ENCODE results near the gene IKZF4.
A peak's percentile ranks its signal among the peaks of the same experiment; 100 is the strongest.
"Not testable (repeated sequence)": the region's sequence is repeated elsewhere in the genome, so short reads cannot be mapped to it uniquely, and the experiment has no call there.

The IKZF4 gene

DNA sequence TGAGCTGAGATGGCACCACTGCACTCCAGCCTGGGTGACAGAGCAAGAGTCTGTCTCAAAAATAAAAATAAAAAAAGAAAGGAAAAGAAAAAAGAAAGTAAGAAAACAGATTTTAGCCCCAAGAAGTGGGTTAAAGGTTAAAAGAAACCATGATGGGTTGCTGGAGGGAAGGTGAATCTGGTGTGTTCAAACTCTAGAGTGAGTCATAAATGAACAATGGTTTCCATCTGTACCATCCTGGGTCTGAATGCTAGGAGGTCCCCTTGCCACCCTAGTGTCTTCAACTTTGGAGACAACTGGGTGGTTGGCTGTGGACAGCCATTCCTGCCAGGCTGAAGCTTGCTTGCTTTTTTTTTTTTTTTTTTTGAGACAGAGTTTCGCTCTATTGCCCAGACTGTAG is 19.3 kb downstream of the IKZF4 start:
- no peak for DNase-seq (ENCODE audit: low read depth)

DNA sequence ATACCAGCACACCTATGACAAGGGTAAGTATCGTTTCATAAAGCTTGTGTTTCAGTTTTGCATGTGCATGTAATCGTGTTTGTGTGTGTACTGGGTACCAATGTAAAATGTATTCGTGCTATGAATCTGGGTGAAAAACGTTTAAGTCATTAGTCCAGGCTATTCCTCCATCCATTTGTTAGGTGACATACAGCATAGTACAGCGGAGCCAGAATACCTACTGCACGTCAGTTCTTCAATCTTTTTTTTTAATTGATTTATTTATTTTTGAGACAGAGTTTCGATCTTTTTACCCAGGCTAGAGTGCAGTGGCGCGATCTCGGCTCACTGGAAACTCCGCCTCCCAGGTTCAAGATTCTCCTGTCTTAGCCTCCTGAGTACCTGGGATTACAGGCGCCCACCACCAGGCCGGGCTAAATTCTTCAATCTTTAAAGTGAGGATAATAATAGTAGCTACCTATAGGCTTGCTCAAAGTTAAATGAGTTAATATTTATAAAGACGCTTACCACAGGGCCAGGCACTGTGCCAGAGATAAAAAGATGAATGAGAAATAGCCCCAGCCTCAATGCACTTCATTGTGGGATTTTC is 20.2 kb downstream of the IKZF4 start:
- DNase-seq (ENCODE audit: low read depth) = no peak

DNA sequence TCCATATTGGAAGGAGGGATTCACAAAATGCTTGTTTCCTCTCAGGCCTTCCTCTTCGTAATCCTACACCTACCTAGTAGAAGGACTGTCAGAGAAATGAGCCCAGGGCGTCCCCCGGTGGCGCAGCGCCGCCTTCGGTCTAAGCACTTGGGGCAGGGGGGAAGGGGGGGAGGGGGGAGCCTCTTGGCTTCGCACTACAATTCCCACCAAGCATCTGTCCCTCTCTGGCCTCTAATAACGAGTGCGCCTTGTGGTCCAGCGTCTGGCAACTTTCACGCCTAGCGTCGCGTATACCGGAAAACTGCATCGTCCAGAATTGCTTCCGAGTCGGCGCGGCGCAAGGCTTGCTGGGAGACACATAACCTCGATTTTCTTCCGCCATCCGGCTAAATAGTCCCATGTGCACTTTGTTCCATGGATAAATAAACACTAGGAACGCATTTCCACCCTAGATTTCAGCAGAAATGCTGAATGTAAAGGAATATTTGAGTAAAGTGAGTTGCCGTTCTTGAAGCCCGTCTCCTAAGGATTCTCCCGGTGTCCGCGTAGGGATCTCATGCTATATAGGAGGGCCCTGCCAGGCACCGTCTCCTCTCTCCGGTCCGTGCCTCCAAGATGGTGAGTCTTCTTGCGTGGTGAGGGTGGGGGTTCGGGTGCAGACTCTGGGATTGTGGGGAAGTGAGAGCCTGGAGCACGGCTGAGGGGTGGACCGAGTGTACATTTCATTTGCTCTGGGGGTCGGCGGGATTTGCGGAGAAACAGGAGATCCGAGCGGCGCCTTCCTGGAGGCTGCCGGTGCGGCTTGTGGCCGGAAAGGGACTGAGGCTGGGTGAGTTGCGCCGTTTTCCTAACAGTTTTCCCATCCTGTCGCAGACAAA is 20.9 kb downstream of the IKZF4 start, which contains the start of gene RPS26:
TSS of gene RPS26 (plus strand) at position 367 of the 878 bp plus-strand sequence. CDS start at position 616, 249 bp downstream.
- peak; percentile 87 for DNase-seq (ENCODE audit: low read depth)

DNA sequence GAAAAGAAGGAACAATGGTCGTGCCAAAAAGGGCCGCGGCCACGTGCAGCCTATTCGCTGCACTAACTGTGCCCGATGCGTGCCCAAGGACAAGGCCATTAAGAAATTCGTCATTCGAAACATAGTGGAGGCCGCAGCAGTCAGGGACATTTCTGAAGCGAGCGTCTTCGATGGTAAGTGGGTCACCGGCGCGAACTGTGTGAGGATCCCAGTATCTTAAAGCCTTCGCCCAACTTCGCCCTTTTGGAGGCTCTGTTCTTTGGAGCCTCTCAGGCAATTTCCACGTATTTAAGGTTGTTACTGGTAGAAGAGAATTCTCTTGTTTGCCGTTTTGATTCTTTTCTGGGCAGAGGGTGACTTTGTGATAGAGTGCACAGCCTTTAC is 21.6 kb downstream of the IKZF4 start:
- not testable (repeated sequence) for DNase-seq (ENCODE audit: low read depth)

DNA sequence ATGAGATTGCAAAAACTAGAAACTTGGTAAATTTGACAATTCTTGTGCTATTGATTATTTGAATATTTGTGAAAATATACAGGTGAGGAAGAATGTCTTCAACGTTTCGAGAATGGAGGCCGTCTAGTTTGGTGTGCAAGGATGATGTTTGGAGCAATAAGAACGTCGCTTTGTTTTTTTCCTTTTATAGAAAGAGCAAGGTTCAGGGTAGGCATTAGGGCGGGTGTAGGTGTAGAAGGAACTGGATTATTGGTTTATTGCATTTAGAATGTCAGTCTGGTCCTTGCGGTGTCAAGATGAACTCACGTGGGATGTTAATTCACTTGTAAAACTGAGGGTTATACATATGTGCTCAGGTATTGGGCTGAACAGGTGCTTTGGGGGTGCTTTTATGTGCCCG is 22.0 kb downstream of the IKZF4 start:
- no peak for DNase-seq (ENCODE audit: low read depth)

DNA sequence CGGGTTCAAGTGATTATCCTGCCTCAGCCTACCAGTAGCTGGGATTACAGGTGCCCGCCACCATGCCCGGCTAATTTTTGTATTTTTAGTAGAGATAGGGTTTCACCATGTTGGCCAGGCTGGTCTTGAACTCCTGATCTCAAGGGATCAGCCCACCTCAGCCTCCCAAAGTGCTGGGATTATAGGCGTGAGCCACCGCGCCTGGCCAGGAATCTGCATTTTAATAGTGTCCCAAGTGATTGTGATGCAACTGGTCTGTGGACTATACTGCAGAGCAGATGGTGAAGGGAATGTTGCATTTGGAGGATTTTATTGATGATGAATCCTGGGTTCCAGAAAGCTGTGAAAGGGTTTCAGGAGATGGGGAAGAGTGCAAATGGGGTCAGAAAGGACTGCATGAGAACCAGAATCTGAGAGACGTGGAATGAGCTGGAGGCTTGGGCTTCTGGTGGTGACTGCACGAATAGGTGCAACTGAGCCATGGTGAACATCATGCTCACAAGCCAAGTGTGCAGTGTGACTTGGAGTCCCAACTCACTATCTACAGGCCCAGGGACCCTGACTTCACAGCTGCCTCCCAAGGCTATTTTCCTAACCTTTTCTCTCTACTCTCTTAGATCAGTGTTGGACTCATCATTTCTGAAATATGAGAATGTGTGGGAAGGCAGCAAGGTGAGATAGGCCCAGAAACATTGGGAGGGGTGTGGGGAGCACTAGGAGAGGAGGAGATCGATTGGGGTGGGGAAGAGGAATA is 25.4 kb downstream of the IKZF4 start:
- no peak for DNase-seq (ENCODE audit: low read depth)

DNA sequence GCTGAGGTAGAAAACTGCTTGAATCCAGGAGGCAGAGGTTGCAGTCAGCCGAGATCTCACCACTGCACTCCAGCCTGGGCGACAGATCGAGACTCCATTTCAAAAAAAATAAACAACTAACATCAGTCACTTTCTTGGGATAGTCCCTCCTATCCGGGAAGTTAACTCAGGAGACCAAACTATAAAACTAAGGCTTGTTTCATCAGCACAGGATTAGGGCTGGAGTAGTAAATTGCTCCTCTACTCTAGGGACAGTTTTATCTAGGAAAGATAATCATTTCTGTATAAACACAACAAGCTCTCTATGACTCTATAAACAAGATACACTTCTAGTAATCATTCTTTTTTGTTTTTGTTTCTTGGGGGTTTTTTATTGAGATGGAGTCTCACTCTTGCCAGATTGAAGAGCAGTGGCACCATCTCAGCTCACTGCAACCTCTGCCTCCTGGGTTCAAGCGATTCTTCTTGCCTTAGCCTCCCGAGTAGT is 32.6 kb downstream of the IKZF4 start:
- DNase-seq (ENCODE audit: low read depth) = no peak

DNA sequence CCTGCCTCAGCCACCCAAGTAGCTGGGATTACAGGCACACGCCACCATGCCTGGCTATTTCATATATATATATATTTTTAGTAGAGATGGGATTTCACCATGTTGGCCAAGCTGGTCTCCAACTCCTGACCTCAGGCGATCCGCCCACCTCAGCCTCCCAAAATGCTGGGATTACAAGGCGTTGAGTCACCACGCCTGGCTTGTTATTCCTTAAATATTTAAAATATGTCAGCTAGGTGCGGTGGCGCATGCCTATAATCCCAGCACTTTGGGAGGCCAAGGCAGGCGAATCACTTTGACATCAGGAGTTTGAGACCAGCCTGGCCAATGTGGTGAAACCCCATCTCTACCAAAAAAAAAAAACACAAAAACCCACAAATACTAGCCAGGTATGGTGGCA is 39.1 kb downstream of the IKZF4 start:
- not testable (repeated sequence) for DNase-seq (ENCODE audit: low read depth)

DNA sequence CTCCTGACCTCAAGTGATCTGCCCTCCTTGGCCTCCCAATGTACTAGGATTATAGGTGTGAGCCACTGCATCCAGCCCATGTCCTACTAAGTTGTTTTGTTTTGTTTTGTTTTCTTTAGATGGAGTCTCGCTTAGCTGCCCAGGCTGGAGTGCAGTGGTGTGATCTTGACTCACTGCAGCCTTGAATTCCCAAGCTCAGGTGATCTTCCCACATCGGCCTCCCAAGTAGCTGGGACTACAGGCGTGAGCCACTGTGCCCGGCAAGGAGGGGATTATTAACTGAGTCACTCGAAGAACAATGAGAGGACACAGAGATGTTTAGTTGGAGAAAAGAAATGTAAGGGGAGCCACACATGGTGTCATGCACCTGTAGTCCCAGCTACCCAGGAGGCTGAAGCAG is 41.1 kb downstream of the IKZF4 start:
- no peak for DNase-seq (ENCODE audit: low read depth)

DNA sequence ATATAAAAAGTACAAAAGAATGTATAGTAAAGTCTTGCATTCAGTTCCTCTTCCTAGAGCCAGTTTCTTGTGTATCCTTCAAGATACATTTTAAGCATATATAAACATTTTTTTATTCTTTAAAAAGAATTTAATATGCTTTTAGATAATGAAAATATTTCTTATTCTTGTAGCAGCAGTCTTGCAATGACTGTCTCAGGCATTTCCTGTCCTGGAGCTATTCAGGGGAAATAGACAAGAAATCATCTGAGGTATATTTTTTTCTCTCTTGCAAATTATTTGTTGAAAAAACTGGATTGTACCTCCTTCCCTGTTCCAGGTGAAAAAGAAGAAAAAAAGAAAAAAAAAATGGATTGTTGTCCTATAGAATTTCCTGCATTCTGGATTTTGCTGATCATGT is 42.2 kb downstream of the IKZF4 start:
- no peak for DNase-seq (ENCODE audit: low read depth)

DNA sequence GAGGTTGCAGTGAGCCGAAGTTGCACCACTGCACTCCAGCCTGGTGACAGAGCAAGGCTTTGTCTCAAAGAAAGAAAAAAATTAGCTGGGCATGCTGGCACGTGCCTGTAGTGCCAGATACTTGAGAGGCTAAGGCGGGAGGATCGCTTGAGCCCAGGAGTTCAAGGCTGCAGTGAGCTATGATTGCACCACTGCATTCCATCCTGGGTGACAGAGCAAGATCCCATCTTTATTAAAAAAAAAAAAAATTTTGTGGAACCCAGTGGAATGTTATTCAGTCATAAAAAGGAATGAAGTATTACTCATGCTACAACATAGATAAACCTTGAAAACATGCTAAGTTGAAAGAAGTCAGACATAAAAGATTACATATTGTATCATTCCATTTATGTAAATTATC is 50.8 kb downstream of the IKZF4 start:
- no peak for DNase-seq (ENCODE audit: low read depth)

DNA sequence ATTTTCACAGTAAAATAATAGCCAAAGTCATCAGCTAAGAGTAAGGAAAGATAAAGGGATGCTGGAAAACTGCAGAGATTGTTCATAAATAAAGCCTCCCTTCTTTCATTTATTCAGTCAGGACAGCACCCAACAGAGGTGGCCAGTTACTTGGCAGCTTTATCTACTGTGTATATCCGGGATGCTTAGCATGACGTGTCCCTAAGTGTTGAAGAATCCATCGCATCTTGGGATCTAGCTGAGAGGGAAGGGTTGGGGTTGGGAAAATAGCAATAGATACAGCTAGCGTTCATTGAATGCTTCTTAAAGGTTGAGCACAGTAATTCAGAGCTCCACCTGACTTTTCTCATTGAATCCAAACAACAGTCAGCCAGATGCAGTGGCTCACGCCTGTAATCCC is 53.6 kb downstream of the IKZF4 start:
- no peak for DNase-seq (ENCODE audit: low read depth)

DNA sequence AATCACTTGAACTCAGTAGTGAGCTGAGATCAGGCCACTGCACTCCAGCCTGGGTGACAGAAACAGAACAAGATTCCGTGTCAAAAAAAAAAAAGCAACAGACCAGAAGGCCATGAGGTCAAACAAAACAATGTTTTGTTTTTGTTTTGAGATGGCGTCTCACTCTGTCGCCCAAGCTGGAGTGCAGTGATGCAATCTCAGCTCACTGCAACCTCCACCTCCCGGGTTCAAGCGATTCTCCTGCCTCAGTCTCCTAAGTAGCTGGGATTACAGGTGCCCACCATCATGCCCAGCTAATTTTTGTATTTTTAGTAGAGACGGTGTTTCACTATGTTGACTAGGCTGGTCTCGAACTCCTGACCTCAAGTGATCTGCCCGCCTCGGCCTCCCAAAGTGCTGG is 57.1 kb downstream of the IKZF4 start:
- DNase-seq (ENCODE audit: low read depth) = not testable (repeated sequence)

DNA sequence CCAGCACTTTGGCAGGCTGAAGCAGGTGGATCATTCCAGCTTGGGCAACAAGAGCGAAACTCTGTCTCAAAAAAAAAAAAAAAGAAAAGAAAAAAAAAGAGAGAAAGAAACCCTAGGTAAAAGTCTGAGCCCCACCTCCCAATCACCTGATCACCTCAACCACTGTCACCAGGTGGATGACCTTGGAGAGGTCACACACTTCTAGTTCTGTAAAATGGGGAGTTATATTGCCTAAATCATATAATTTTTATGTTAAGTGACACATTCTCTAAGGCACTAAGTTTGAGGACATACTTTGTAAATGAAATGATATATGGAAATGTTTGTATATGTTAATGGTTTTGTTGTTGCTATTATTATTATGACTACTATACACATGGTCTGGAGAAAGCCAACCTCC is 57.6 kb downstream of the IKZF4 start:
- no peak for DNase-seq (ENCODE audit: low read depth)

DNA sequence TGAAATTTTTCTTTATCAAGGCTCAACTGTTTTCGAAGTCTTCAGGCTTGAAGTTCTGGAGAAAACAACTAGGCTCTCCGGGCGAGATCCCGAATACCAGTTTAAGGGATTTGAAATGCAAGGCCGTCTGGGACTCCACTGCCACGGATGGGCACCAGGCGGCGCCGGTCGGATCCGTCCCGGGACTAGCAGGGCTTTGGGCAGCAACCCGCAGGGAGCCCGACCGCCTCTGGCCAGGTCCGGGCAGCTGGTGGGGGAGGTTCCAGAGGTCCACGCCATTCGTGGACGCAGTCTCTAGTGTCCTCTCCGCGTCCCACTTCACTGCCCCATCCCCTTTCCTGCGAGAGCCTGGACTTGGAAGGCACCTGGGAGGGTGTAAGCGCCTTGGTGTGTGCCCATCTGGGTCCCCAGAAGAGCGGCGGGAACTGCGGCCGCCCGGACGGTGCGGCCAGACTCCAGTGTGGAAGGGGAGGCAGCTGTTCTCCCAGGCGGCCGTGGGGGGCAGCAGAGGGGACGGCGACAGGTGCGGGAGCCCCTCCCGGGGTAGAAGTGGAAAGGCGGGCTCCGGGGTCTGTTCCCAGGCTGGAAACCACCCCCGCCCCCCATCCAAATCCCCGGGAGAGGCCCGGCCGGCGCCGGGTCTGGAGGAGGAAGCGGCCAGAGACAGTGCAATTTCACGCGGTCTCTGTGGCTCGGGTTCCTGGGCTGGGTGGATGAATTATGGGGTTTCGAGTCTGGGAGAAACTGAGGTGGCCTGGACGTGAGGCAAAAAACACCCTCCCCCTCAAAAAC is 58.3 kb downstream of the IKZF4 start:
- DNase-seq (ENCODE audit: low read depth) = peak; percentile 31

DNA sequence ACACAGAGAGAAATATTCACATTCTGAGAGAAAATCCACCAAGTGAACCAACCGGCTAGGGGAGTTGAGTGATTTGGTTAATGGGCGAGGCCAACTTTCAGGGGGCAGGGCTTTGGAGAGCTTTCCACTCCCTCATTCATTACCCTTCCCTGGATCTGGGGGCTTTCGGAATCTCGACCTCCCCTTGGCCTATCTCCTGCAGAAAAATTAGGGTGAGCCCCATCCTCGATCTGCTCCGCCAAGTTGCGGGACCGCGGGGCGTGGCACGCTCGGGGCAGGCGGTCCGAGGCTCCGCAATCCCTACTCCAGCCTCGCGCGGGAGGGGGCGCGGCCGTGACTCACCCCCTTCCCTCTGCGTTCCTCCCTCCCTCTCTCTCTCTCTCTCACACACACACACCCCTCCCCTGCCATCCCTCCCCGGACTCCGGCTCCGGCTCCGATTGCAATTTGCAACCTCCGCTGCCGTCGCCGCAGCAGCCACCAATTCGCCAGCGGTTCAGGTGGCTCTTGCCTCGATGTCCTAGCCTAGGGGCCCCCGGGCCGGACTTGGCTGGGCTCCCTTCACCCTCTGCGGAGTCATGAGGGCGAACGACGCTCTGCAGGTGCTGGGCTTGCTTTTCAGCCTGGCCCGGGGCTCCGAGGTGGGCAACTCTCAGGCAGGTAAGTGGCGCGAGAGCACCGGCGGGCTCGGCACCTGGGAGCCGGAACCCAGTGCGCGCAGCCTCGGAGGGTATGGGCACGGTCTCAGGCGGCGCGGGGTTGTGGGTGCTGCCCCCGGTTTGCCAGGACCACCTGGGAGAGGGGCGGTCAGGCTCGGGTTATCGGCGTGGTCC is 59.1 kb downstream of the IKZF4 start, which contains the start of gene ERBB3:
TSS of gene ERBB3 (plus strand) at position 443 of the 833 bp plus-strand sequence. CDS start at position 579, 136 bp downstream.
- peak; percentile 59 for DNase-seq (ENCODE audit: low read depth)

DNA sequence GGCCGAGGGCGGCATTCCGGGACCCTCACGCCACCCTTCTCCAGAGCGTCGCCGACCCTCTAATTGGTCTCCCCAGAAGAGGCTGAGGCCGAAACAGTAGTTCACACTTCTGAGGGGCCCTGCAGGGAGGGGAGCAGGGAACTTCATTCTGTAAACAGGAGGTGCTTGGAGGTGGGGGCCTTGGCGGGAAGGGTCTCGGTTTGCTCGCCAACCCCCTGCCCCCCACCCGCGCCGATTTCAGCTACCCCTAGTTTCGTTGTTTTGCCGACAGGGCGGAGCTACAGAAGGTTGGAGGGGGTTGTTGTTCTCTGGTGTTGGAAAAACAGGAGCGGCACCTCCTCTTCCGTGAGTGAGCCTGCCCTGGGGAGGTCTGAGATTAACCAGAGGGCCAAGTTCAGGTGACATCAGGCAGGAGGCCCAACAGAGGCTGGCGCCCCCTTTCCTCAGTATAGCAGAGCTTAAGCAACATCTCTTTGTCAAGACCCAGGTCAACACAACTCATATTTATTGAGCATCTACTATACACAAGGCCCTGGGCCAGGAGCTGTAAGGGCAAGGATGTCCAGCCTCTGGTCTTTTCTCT is 59.8 kb downstream of the IKZF4 start:
- no peak for DNase-seq (ENCODE audit: low read depth)

DNA sequence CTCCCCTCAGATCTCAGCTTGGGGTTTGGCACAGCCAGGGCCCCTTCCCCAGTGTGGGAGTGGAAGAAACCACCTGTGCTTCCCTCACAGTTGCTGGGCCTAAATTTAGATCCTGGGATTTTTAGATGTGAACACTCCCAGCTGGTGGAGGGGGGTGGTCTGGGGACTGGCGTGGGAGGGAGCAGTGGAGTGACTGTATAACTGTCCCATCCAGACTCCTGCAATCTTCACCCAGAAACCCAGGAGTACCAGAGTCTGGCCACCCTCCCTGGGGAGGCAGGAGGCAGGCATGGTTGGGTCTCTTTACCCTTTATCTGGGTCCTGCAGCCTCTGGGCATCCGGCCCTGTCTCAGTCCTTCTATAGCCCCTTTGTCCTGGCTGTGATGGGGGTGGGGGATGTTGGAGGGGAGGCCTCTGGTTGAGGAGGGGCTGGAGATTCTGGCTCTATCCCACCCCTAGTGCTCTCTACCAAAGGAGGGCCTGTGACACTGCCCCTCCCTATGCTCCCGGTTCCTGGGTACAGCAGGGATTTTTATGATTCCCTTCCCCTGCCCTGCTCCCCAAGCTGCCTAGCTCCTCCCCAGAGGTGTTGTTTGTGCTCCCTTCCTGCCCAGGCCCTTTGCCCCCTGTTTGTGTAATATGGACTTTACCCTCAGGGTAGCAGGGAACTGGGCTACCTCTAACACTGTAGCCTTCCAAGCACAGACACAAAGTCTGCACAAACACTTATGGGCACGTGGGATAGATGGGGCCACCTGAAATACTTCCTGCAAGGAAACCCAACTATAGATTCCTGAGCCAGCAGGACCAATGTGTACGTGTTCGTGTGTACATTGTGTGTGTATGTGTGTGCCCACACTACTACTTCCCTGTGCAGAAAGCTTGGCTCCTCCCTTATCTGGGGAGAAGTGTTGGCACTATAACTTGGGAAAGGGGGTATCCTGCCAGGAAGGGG is 60.8 kb downstream of the IKZF4 start:
- no peak for DNase-seq (ENCODE audit: low read depth)

DNA sequence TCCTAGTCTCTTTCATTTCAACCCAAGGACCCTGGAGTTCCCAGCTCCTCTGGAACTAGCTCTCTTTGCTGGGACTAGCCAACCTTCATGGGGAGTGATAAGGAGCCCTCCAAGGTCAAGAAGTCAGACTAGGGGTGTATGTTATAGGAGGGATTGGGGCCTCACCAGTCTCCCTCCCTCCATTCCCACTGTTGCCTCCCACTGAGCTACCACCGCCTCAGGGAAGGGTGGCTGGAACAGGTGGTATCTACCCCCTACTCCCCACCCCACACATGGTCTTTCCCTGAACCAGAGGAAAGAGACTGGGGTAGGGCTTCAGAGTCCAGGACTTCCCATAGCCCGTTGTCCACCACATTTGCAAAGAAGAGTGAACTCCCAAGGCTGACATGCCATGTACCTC is 61.5 kb downstream of the IKZF4 start:
- DNase-seq (ENCODE audit: low read depth) = no peak

All from activated T-helper 1 cell treated with Interleukin-2 at 50 U/mL for 16 hours (primary cell).